Peyer's patch (tissue), 4 donors: ENCODE measurements around the gene AQP9. TPM values are rescaled to one million over a fixed set of nuclear protein-coding genes. Genes with fewer than 3 reads are reported as not detected.

Experiments used
- DNase-seq, 3 donors: peaks; one replicate each; pipeline ENCODE4 v3.0.0-alpha.2; 2017 to 2019
- H3K27ac ChIP-seq, 4 donors: fragments of 200-600 bp; sonication (generic); one replicate each; pipeline ENCODE4 v1.5.1; 2016 to 2019
- H3K27me3 ChIP-seq, 2 donors: fragments of 200-600 bp; sonication (generic); one replicate each; pipeline ENCODE4 v1.5.1; 2019
- H3K36me3 ChIP-seq, 3 donors: fragments of 200-600 bp; sonication (generic); one replicate each; pipeline ENCODE4 v1.5.1; 2016 to 2019
- H3K4me1 ChIP-seq, 4 donors: fragments of 200-600 bp; sonication (generic); one replicate each; pipeline ENCODE4 v1.5.1; 2016 to 2019
- H3K4me3 ChIP-seq, 4 donors: fragments of 200-600 bp; sonication (generic); 1 replicate in 3 of 4; 2 replicates in 1 of 4; pipeline ENCODE4 v1.5.1; 2016 to 2019; ENCODE audit warnings: mild to moderate bottlenecking in 1 of 4
- H3K9me3 ChIP-seq, 4 donors: fragments of 200-600 bp; sonication (generic); one replicate each; pipeline ENCODE4 v1.5.1; 2016 to 2019; ENCODE audit warnings: mild to moderate bottlenecking in 1 of 4
- POLR2A ChIP-seq, 2 donors: fragments of 450-650 bp; IDR thresholded peaks; one replicate each; pipeline ENCODE4 v1.5.1; 2017; ENCODE audit warnings: antibody characterized with exemption in 2 of 2, mild to moderate bottlenecking in 2 of 2, moderate library complexity in 2 of 2
- total RNA-seq, 4 donors: library from RNA; depleted of rRNA; stranded (reverse); fragments of >200 nt; gene quantifications; one replicate each; pipeline ENCODE4 v1.1.0, GENCODE V29; 2016
- TF ChIP-seq, protein P1 (sequence below), 6 experiments: fragments of 450-650 bp in 4 of 6; fragments of 200-600 bp in 2 of 6; sonication (generic) in 1 of 6; IDR thresholded peaks; one replicate each; pipeline ENCODE4 v1.5.1; 2017 to 2019; ENCODE audit warnings: antibody characterized with exemption in 6 of 6, mild to moderate bottlenecking in 3 of 6, moderate library complexity in 1 of 6

Gene AQP9
- total RNA-seq, 4 donors from 2014 or later = 5.8 TPM; not detected in 3

DNA sequence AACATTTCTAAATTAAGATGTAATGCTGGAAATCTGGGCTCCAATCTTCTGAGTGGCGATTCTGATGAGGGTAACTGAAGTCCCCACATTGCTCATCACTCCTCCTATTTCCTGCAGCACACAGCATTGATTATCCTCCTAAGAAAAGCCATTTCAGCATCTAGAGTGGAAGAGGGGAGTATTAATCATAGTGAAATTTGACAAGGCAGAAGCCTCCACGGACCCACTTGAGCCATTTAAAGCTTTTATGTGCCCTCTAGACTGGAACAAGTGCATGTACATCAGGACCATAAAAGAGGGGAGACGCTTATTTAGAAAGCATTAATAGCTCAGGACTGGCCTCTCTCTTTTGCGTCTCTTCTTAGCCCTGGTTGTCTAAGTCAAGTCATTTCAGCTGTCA, 25.8 kb downstream of the AQP9 start:
- DNase-seq = no peak
- TF ChIP-seq POLR2A (IDR thresholded peaks at IDR 0.05) = no peak

GRCh38 chr15:58164926-58165325, 26.7 kb downstream of the AQP9 start:
- H3K9me3 ChIP-seq = no peaks in the 10 kb centered on the region

More for the DNA sequence above, 25.8 kb downstream of the AQP9 start:
- Histone ChIP-seq H3K27ac (no peak overlapping the region), H3K27me3 (no peaks in the 10 kb centered on the region), H3K4me1 (no peaks in the 10 kb centered on the region), H3K4me3 (no peak overlapping the region), H3K9me3 (no peaks in the 10 kb centered on the region), H3K36me3 (no peaks in the 10 kb centered on the region)

DNA sequence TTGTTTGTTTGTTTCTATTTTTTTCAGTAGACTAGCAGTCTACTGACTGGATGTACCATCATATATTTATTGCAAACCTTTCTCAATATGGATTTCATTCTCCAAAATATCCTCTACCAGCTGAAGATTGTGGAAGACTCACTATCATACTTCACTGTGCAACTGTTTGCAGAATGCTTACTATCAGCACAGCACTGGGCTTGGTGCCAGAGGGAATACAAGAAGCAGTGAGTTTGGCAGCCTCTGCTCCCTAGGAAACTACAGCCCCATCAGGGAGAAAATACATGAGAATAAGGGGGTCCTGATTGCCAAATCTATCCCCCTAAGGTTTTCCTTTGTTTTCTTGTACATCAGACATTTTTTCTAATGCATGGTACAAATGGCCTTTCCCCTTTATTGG, 27.5 kb downstream of the AQP9 start:
- Histone ChIP-seq H3K36me3 (no peaks in the 10 kb centered on the region), H3K27ac (no peak overlapping the region), H3K27me3 (no peaks in the 10 kb centered on the region), H3K4me3 (no peak overlapping the region), H3K9me3 (no peaks in the 10 kb centered on the region), H3K4me1 (no peaks in the 10 kb centered on the region)
- peak in 1 of 3 donors; percentile 18 for DNase-seq
- TF ChIP-seq, protein P1, sequence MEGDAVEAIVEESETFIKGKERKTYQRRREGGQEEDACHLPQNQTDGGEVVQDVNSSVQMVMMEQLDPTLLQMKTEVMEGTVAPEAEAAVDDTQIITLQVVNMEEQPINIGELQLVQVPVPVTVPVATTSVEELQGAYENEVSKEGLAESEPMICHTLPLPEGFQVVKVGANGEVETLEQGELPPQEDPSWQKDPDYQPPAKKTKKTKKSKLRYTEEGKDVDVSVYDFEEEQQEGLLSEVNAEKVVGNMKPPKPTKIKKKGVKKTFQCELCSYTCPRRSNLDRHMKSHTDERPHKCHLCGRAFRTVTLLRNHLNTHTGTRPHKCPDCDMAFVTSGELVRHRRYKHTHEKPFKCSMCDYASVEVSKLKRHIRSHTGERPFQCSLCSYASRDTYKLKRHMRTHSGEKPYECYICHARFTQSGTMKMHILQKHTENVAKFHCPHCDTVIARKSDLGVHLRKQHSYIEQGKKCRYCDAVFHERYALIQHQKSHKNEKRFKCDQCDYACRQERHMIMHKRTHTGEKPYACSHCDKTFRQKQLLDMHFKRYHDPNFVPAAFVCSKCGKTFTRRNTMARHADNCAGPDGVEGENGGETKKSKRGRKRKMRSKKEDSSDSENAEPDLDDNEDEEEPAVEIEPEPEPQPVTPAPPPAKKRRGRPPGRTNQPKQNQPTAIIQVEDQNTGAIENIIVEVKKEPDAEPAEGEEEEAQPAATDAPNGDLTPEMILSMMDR (IDR thresholded peaks at IDR 0.05) = no peak
- TF ChIP-seq POLR2A (IDR thresholded peaks at IDR 0.05) = no peak

More at GRCh38 chr15:58164926-58165325, 26.7 kb downstream of the AQP9 start:
- Histone ChIP-seq H3K27ac (no peak overlapping the region), H3K4me1 (no peaks in the 10 kb centered on the region), H3K27me3 (no peaks in the 10 kb centered on the region), H3K36me3 (no peaks in the 10 kb centered on the region), H3K4me3 (no peak overlapping the region)
- TF ChIP-seq, protein P1 (IDR thresholded peaks at IDR 0.05) = no peak
- no peak for TF ChIP-seq POLR2A (IDR thresholded peaks at IDR 0.05)
- DNase-seq = no peak

- no peaks in the 10 kb centered on the region for H3K9me3 ChIP-seq
- TF ChIP-seq, protein P1 (IDR thresholded peaks at IDR 0.05) = no peak
- no peak for TF ChIP-seq POLR2A (IDR thresholded peaks at IDR 0.05)
- H3K27ac ChIP-seq = no peak overlapping the region
- no peaks in the 10 kb centered on the region for H3K4me1 ChIP-seq
- no peak for DNase-seq
- no peaks in the 10 kb centered on the region for H3K36me3 ChIP-seq
- H3K27me3 ChIP-seq = no peaks in the 10 kb centered on the region
- no peak overlapping the region for H3K4me3 ChIP-seq
These were observed 29.0 kb downstream of the AQP9 start for GRCh38 chr15:58167095-58167691.

GRCh38 chr15:58169934-58170333, 31.8 kb downstream of the AQP9 start:
- no peaks in the 10 kb centered on the region for H3K4me1 ChIP-seq
- TF ChIP-seq, protein P1 (IDR thresholded peaks at IDR 0.05) = no peak
- no peak for TF ChIP-seq POLR2A (IDR thresholded peaks at IDR 0.05)
- H3K4me3 ChIP-seq = no peak overlapping the region
- no peaks in the 10 kb centered on the region for H3K9me3 ChIP-seq
- H3K36me3 ChIP-seq = no peaks in the 10 kb centered on the region
- no peaks in the 10 kb centered on the region for H3K27me3 ChIP-seq
- H3K27ac ChIP-seq = no peak overlapping the region
- no peak for DNase-seq

DNA sequence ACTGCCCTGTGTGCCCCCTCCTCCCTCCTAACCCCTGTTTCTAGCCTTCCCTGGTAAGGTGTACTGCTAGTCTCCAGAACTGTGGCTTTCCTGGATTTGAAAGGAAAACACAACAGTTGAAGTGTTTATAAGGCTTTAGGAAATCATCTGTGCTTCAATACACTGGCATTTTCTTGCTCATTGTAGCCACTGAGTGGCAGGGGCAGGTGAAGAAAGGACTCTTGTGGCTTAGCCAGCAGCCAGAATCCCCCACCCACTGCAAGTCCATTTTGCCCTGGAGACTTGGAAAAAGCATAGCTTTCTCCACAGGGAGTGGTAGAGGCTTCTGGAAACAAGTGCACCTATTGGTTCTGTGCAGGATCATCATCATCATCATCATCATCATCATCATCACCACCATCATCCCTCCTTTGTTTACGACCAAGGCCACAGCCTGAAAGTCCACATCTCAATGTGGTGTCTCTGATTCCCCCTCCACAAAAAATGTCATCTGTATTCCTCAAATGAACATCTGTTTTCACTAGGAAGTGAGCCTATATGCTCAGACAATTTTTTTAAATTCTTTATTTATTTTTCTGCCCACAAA, 33.4 kb downstream of the AQP9 start:
- H3K36me3 ChIP-seq = no peaks in the 10 kb centered on the region
- no peaks in the 10 kb centered on the region for H3K9me3 ChIP-seq
- H3K4me1 ChIP-seq = no peaks in the 10 kb centered on the region
- H3K4me3 ChIP-seq = no peak overlapping the region
- DNase-seq = no peak
- H3K27me3 ChIP-seq = no peaks in the 10 kb centered on the region
- TF ChIP-seq, protein P1 (IDR thresholded peaks at IDR 0.05) = no peak
- no peak overlapping the region for H3K27ac ChIP-seq
